Activated naive CD4-positive, alpha-beta T cell treated with anti-CD3 and anti-CD28 coated beads for 36 hours (primary cell): ENCODE data around the gene PLEKHM3. TPM values are rescaled to one million over a fixed set of nuclear protein-coding genes. Genes with fewer than 3 reads are reported as not detected.

ENCODE experiments used
- CTCF ChIA-PET: fragments of 350-600 bp; sonication (Branson Sonifier 250); formaldehyde crosslinking; loops from one replicate; lab custom pipeline; 2021; ENCODE audit warnings: antibody characterized with exemption; lab: Charles Lee
- DNase-seq: peaks from one replicate; pipeline ENCODE4 v3.0.0-alpha.2; 2020
- H3K27ac Mint-ChIP-seq: one replicate; pipeline ENCODE4 v1.8.0; 2021; ENCODE audit warnings: mild to moderate bottlenecking, mixed read lengths
- H3K27me3 Mint-ChIP-seq: one replicate; pipeline ENCODE4 v1.8.0; 2021; ENCODE audit warnings: low read depth, mixed read lengths
- H3K36me3 Mint-ChIP-seq: one replicate; pipeline ENCODE4 v1.8.0; 2021; ENCODE audit warnings: low read depth, mixed read lengths
- H3K4me1 Mint-ChIP-seq: one replicate; pipeline ENCODE4 v1.8.0; 2021; ENCODE audit warnings: low read depth, mixed read lengths
- H3K4me3 Mint-ChIP-seq: one replicate; pipeline ENCODE4 v1.8.0; 2021; ENCODE audit warnings: mild to moderate bottlenecking, moderate library complexity, mixed read lengths
- H3K9me3 Mint-ChIP-seq: one replicate; pipeline ENCODE4 v1.8.0; 2021; ENCODE audit warnings: mixed read lengths
- intact Hi-C: fragments of 100-400 bp; cut with micrococcal nuclease; formaldehyde crosslinking; loops from one replicate; pipeline ENCODE4 v1.15.1; 2023
- total RNA-seq, 2 experiments: library from RNA; stranded (reverse); gene quantifications; one replicate each; pipeline ENCODE4 v1.2.3, GENCODE V29; 2021

The PLEKHM3 gene
- total RNA-seq, 2 experiments from 2014 or later: 6.5 to 7.0 TPM

DNA sequence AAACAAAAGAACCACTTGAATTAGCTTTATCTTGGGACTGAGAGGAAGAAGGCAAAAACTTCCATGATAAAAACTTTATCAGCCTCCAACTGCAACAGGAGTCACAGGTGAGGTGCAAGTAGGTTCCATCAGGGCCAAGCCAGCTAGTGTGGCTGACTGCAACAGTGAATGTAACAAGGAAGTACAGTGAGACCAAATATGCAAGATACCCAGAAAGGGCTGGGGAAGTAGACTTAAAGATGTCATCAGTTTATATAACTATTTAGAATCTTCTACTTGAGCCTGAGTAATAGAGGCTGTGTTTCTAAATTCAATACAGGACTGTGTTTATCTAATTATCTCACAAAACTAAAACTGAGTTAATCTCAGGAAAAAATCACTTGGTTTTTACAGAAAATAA, 14.8 kb downstream of the PLEKHM3 start:
- Mint-ChIP-seq H3K4me1 (peaks cover 17% of the 10 kb centered on the region), H3K27ac (no peak overlapping the region)
- CTCF ChIA-PET: no interaction called here

DNA sequence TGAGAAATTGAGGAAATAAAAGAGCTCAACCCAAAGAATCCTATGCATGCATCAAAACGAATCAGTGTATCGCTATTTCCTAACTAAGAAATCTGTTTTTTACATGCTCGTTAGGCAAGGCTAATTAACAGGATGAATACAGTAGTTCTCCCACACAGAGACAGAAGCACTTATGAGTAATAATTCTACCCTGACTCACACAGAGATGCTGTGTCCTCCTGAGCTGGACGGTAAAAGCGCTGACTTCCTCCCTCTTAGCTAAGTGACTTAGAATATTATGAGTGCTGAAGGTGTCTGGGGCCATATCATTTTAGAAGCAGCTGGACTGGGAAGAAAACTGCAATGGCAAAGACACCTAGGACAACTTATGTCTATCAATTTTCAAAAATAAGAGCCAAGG, 18.5 kb downstream of the PLEKHM3 start:
- DNase-seq: no peak
- H3K9me3 Mint-ChIP-seq: no peaks in the 10 kb centered on the region
- peaks cover 5% of the 10 kb centered on the region for H3K4me1 Mint-ChIP-seq
- CTCF ChIA-PET: interaction anchor here (0.8 to 2.0 kb wide), 4 partner anchors 12 to 353 kb away, joined by 3 to 8 read pairs (median 4); no protein-coding TSS in a partner anchor
- H3K27me3 Mint-ChIP-seq: no peaks in the 10 kb centered on the region
- intact Hi-C loops: no loop called here
- H3K36me3 Mint-ChIP-seq: no peaks in the 10 kb centered on the region
- H3K4me3 Mint-ChIP-seq: no peak overlapping the region
- no peak overlapping the region for H3K27ac Mint-ChIP-seq

More for the DNA sequence above, 14.8 kb downstream of the PLEKHM3 start:
- Mint-ChIP-seq H3K9me3 (no peaks in the 10 kb centered on the region), H3K36me3 (no peaks in the 10 kb centered on the region), H3K27me3 (no peaks in the 10 kb centered on the region), H3K4me3 (no peak overlapping the region)
- intact Hi-C loops: no loop called here
- DNase-seq: no peak

DNA sequence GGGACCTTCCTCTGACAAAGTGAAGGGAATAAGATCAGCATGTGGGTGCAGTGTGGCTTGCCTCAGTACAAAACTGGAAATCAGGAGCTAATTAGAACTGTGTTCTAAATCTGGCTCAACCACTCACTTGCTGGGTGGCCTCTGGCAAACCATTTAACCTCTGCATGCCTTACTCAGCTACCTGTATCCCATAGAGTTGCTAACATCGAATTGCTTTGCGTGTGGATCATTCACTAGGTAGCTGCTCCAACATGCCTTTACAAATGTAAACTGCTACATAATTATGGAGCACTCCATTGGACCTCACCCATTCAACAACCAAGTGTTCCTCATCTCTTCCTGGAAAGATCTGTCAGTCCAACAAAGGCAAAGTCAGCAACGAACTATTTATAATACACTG, 19.0 kb downstream of the PLEKHM3 start:
- CTCF ChIA-PET: interaction anchor here (0.6 to 2.0 kb wide), 3 partner anchors 13 to 270 kb away, joined by 3 to 5 read pairs (median 3); no protein-coding TSS in a partner anchor
- no peak for DNase-seq
- intact Hi-C loops: no loop called here
- Mint-ChIP-seq H3K4me1 (peaks cover 5% of the 10 kb centered on the region), H3K36me3 (no peaks in the 10 kb centered on the region), H3K9me3 (no peaks in the 10 kb centered on the region), H3K4me3 (no peak overlapping the region), H3K27ac (no peak overlapping the region), H3K27me3 (no peaks in the 10 kb centered on the region)

DNA sequence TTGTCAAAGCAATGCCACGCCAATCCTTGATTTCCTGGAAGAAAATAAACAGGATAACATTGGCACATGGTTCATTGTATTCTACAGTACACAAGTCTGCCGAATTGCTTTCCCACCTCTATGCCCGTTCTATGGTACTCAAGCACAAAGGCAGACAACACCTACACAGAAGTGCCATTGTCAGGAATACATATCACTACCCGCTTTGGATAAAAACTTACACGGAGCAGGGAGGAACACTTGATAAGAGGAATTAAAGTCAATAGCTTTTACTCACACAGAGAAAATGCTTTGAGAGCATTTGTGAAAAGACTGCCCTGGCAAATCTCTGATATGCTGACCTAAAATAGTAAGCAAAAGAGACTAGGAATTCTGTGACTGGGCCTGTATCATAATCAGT, 23.4 kb downstream of the PLEKHM3 start:
- Mint-ChIP-seq H3K36me3 (peaks cover 13% of the 10 kb centered on the region), H3K9me3 (no peaks in the 10 kb centered on the region), H3K4me1 (peaks cover 4% of the 10 kb centered on the region), H3K27me3 (no peaks in the 10 kb centered on the region), H3K4me3 (no peak overlapping the region), H3K27ac (no peak overlapping the region)
- intact Hi-C loops: no loop called here
- no peak for DNase-seq
- CTCF ChIA-PET: no interaction called here

DNA sequence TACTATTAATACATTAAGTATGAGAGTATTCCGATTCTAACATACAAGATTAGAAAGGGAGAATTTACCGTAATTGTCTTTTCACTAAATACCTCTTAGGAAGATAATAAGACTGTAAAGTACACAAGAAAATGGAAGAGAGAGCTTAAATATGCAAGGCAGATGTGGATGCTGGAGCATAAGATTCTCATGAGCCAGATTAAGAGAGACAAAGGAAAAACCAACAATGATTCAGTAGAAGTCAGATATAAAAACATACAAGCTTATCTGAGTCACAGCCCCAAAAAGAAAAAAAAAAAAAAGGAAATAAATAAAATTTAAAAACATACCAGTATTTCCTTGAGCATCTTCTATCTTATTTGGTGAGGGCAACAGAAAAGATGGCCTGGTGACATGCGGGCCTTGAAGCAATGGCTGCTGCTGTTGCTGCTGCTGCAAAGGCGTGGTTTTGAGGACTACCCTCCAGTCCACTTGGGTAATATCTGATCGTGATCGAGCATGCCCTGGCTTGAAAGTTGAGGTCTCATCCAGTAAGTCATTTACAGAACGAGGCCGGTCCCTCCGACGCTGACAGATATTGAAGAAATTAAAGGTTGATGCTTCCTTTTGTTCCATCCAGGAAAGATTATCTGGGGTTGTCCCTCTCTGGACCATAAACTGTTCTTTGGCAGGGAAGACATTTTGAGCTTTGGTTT, 24.5 kb downstream of the PLEKHM3 start:
- CTCF ChIA-PET: interaction anchor here (0.5 to 0.7 kb wide), 3 partner anchors 15 to 363 kb away, joined by 3 to 4 read pairs (median 4); no protein-coding TSS in a partner anchor
- no peak overlapping the region for H3K27ac Mint-ChIP-seq
- peaks cover 13% of the 10 kb centered on the region for H3K36me3 Mint-ChIP-seq
- DNase-seq: no peak
- H3K4me1 Mint-ChIP-seq: peaks cover 11% of the 10 kb centered on the region
- intact Hi-C loops: no loop called here
- no peaks in the 10 kb centered on the region for H3K9me3 Mint-ChIP-seq
- no peaks in the 10 kb centered on the region for H3K27me3 Mint-ChIP-seq
- no peak overlapping the region for H3K4me3 Mint-ChIP-seq

DNA sequence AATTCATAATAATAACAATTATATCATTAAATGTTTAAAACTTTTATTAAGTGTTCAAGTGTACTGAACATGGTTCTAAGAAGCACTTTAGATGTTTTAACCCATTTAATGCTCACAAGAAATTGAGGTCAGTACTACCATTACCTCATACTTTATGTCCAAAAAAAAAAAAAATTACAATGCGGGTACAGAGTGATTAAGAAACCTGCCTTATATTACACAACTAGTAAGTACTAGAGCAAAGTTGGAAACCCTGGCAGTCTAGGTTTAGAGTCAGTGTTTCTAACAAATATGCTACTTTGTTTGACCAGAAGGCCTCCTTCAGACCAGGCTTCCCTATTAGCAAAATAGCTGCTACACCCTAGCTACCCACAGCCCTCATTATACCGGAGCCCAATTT, 28.5 kb downstream of the PLEKHM3 start:
- DNase-seq: no peak
- Mint-ChIP-seq H3K27me3 (no peaks in the 10 kb centered on the region), H3K27ac (no peak overlapping the region), H3K4me3 (no peak overlapping the region), H3K9me3 (no peaks in the 10 kb centered on the region), H3K4me1 (peaks cover 18% of the 10 kb centered on the region), H3K36me3 (peaks cover 13% of the 10 kb centered on the region)
- CTCF ChIA-PET: interaction anchor here (1.3 kb wide), 1 partner anchor 44 kb away, joined by 7 read pairs; no protein-coding TSS in a partner anchor
- intact Hi-C loops: no loop called here

DNA sequence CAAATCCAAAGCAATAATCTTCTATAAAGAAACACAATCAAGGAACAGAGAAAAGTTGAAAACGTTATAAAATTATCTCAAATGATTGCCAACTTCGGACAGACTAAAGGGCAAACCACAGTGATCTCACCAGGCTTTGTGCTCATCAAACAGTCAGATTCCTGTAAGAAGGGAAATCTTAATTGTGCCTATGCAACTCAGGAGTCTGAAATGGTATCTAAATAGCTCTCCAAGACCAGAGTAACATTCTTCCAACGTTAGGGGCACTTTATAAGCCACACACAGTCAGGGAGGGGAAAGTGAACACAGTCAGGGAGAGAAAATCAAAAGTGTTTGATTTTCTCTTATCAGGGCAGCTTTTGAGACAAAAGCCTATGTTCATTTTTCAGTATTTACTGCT, 29.4 kb downstream of the PLEKHM3 start:
- H3K27me3 Mint-ChIP-seq: no peaks in the 10 kb centered on the region
- CTCF ChIA-PET: interaction anchor here (1.1 to 1.3 kb wide), 2 partner anchors 23 to 45 kb away, joined by 3 to 7 read pairs; no protein-coding TSS in a partner anchor
- H3K4me3 Mint-ChIP-seq: no peak overlapping the region
- intact Hi-C loops: no loop called here
- H3K4me1 Mint-ChIP-seq: peaks cover 18% of the 10 kb centered on the region
- H3K9me3 Mint-ChIP-seq: no peaks in the 10 kb centered on the region
- no peak for DNase-seq
- peaks cover 10% of the 10 kb centered on the region for H3K36me3 Mint-ChIP-seq
- no peak overlapping the region for H3K27ac Mint-ChIP-seq

DNA sequence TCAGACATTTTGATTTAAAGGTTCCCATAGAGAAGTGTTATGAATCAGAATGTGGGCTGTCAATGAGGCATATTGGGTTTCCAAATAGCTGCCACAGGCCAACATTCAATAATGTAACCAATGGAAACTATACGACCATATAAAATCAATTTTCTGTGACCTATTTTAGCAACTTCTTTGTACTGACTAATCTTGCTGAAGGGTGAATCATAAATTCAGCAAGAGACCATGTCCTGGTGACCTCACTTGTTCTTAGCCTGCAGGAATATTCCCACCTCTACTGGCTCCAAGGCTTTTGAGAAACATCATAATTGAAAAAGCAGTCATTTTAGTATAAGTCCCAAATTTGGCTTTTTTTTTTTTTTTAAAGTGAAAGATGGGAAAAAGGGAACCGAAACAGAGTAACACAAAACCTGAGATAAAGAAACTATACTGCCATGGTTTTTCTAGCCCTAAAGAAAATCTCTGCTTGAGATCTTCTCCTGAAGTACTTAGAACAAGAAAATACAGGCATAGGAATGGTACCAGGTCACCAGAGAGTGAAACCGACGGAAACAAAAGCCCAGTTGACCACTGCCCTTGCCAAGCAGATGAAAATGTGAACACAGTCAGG, 32.1 kb downstream of the PLEKHM3 start:
- Mint-ChIP-seq H3K27me3 (no peaks in the 10 kb centered on the region), H3K4me3 (no peak overlapping the region), H3K27ac (no peak overlapping the region), H3K9me3 (no peaks in the 10 kb centered on the region), H3K36me3 (no peaks in the 10 kb centered on the region), H3K4me1 (peaks cover 18% of the 10 kb centered on the region)
- intact Hi-C loops: no loop called here
- DNase-seq: no peak
- CTCF ChIA-PET: interaction anchor here (0.6 to 0.7 kb wide), 2 partner anchors 20 to 42 kb away, joined by 3 to 7 read pairs; no protein-coding TSS in a partner anchor

DNA sequence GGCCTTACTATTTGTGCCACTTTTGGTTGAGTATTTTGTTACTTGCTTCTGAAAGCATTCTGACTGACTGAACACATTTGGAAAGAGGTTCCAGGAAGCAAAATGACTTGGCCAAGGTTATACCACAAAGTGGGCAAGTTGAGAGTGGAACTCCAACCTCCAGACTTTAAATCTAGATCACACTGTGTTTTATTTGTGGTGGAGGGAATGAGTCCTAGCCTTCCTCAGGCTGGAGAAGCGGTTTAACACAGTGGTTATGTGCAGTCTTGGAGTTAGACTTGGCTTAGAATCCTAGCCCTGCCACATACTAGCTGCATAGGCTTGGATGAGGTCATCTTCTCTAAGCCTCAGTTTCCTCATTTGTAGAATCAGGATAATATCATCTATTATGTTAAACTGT, 33.4 kb downstream of the PLEKHM3 start:
- DNase-seq: no peak
- intact Hi-C loops: no loop called here
- Mint-ChIP-seq H3K27ac (no peak overlapping the region), H3K27me3 (no peaks in the 10 kb centered on the region), H3K9me3 (no peaks in the 10 kb centered on the region), H3K36me3 (no peaks in the 10 kb centered on the region), H3K4me1 (peaks cover 14% of the 10 kb centered on the region), H3K4me3 (no peak overlapping the region)
- CTCF ChIA-PET: no interaction called here

DNA sequence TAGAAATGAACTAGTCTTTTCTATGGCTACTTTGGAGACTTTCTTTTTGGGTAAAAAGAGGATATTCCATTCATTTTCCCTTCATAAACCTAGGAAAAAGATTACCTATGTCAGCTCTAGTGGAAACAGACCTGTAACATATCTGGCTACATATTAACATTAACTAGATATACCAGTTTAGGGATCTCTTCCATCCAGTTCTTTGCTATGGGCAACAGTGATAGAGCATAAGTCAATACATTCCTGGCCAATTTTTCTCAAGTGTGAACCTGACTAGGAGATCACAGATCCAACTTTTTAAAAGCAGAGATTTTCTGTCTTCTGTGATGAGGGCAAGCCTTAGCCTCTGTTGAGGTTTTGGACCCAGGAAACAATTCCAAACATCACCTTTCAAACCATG, 34.5 kb downstream of the PLEKHM3 start:
- no peak overlapping the region for H3K27ac Mint-ChIP-seq
- H3K27me3 Mint-ChIP-seq: no peaks in the 10 kb centered on the region
- intact Hi-C loops: no loop called here
- no peaks in the 10 kb centered on the region for H3K36me3 Mint-ChIP-seq
- no peak overlapping the region for H3K4me3 Mint-ChIP-seq
- CTCF ChIA-PET: no interaction called here
- no peak for DNase-seq
- H3K9me3 Mint-ChIP-seq: no peaks in the 10 kb centered on the region
- peaks cover 6% of the 10 kb centered on the region for H3K4me1 Mint-ChIP-seq

DNA sequence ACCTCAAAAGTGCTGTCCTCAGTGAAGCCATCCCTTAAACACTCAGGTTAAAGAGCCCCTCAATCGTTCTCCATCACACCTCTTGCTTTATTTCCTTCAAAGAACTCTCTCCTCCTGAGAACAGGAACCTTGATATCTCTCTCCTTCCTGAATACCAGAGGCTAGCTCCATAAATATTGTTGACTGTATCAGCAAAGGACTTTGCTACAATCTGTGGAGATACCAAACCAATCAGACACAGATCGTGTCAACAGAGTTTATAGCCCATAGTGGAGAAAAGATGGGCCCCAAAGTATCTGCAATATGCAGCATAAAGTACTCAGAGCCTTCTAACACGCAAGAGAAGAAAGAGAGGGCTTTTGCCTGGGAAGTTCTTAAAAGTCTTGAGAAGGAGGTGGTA, 36.4 kb downstream of the PLEKHM3 start:
- H3K27me3 Mint-ChIP-seq: no peaks in the 10 kb centered on the region
- H3K4me1 Mint-ChIP-seq: peaks cover 4% of the 10 kb centered on the region
- no peak for DNase-seq
- no peaks in the 10 kb centered on the region for H3K9me3 Mint-ChIP-seq
- intact Hi-C loops: no loop called here
- no peaks in the 10 kb centered on the region for H3K36me3 Mint-ChIP-seq
- H3K4me3 Mint-ChIP-seq: no peak overlapping the region
- H3K27ac Mint-ChIP-seq: no peak overlapping the region
- CTCF ChIA-PET: no interaction called here

DNA sequence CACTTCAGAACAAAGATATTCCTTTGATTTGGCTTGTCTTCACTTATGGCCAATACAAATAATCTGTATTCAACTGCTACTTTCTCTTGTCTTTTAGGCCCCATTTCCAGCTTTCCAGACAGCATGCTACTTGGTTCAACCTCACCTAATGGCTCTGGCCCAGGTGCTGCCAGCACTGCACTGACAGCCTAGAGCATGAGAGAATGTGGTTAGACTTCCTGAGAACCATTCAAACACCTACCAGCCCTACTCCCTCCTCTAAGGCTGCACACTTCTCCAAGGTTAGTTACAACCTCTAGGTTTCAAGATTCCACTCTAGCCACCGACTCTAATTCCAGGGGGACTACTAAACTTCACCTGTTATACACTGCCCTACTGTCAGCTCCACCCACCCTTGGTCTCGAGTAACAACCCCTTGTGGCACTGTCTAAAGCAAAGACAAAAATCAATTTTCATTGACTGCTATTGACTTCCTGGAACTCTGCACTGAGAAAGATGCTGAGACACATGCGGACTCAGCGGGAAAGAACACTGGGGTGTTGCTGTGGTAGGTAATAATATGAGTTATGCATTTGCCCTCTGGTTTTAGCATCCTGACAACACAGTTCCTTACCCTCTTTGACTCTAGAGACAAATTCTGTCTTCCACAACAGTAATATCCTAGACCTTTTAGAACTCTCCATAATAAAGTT, 38.2 kb downstream of the PLEKHM3 start:
- DNase-seq: no peak
- H3K27me3 Mint-ChIP-seq: no peaks in the 10 kb centered on the region

More for the DNA sequence above, 38.2 kb downstream of the PLEKHM3 start:
- intact Hi-C loops: no loop called here
- Mint-ChIP-seq H3K36me3 (no peaks in the 10 kb centered on the region), H3K9me3 (no peaks in the 10 kb centered on the region), H3K4me3 (no peak overlapping the region), H3K4me1 (peaks cover 7% of the 10 kb centered on the region), H3K27ac (no peak overlapping the region)
- CTCF ChIA-PET: interaction anchor here (1.2 kb wide), 1 partner anchor 14 kb away, joined by 4 read pairs; no protein-coding TSS in a partner anchor
